ENCODE measurements around the gene CTXN3.

Gene CTXN3

GRCh38 chr5:127602896-127603844, 45.7 kb upstream of the CTXN3 start:
- no peak for DNase-seq (ENCODE audit: low read depth)
- no peak for TF ChIP-seq CTCF (IDR thresholded peaks at IDR 0.05; ENCODE audit: insufficient read depth, low read depth, low read length, missing control alignments)
- no peak overlapping the region for H3K4me3 ChIP-seq (ENCODE audit: low read depth, low read length)

- no peak for TF ChIP-seq CTCF (IDR thresholded peaks at IDR 0.05; ENCODE audit: insufficient read depth, low read depth, low read length, missing control alignments)
- no peak overlapping the region for H3K4me3 ChIP-seq (ENCODE audit: low read depth, low read length)
- no peak for DNase-seq (ENCODE audit: low read depth)
These were observed 40.7 kb upstream of the CTXN3 start for GRCh38 chr5:127608077-127608660.

GRCh38 chr5:127609011-127609410, 39.9 kb upstream of the CTXN3 start:
- no peak for TF ChIP-seq CTCF (IDR thresholded peaks at IDR 0.05; ENCODE audit: insufficient read depth, low read depth, low read length, missing control alignments)
- no peak overlapping the region for H3K4me3 ChIP-seq (ENCODE audit: low read depth, low read length)

GRCh38 chr5:127609957-127610356, 38.9 kb upstream of the CTXN3 start:
- H3K4me3 ChIP-seq (ENCODE audit: low read depth, low read length) = no peak overlapping the region
- DNase-seq (ENCODE audit: low read depth) = no peak
- TF ChIP-seq CTCF (IDR thresholded peaks at IDR 0.05; ENCODE audit: insufficient read depth, low read depth, low read length, missing control alignments) = no peak

More at GRCh38 chr5:127609011-127609410, 39.9 kb upstream of the CTXN3 start:
- DNase-seq (ENCODE audit: low read depth) = no peak

DNA sequence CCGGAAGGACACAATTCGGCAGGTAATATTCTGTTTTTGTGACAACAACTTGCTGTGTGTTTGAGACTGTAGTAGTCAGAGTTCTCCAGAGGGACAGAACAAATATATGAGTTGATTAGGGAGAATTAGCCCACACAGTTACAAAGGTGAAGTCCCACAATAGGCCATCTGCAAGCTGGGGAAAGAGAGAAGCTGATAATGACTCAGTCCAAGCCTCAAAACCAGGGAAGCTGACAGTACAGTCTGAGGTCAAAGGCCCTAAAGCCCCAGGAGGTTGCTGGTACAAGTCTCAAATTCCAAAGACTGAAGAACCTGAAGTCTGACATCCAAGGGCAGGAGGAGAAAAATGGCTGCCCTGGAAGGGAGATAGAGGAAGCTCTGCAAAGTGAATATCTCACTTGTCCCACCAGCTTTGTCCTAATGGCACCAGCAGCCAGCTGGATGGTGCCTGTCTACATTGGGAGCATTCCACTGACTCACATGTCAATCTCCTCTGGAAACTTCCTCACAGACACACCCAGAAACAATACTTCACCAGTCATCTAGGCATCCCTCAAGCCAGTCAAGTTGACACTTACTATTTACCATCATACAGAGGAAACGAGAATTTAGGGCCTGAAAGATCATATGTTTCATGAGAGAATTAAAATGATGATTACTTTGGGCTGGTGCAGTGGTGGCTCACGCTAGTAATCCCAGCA, 36.3 kb upstream of the CTXN3 start:
- no peak for TF ChIP-seq CTCF (IDR thresholded peaks at IDR 0.05; ENCODE audit: insufficient read depth, low read depth, low read length, missing control alignments)
- DNase-seq (ENCODE audit: low read depth) = no peak
- H3K4me3 ChIP-seq (ENCODE audit: low read depth, low read length) = no peak overlapping the region

DNA sequence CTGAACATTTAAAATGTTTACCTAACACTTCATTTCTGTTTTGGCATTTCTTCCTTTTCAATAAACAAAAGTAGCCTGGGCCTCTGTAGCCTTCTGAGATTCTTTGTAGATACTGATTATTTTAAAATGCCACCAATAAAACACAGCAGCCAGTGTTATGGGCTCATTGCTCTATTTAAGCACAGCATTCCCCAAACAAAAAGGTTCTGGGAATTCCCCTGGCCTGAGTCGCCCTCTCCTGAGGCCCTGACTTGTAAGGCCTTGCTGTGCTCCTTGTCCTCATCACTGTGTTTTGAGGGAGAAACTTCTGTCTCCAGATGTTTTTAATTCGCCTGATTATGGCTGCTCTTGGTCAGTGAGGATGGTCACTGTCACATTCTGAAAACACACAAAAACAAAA, 33.0 kb upstream of the CTXN3 start:
- TF ChIP-seq CTCF (IDR thresholded peaks at IDR 0.05; ENCODE audit: insufficient read depth, low read depth, low read length, missing control alignments) = no peak
- DNase-seq (ENCODE audit: low read depth) = no peak
- no peak overlapping the region for H3K4me3 ChIP-seq (ENCODE audit: low read depth, low read length)

All from GM12865 (cell line).